SKM-1 (cell line): Measurements from ENCODE around the gene IGFBPL1.
"Not testable (repeated sequence)": the region's sequence is repeated elsewhere in the genome, so short reads cannot be mapped to it uniquely, and the experiment has no call there.

Experiments
- DNase-seq: peaks from one replicate; lab custom pipeline; 2025; ENCODE audit not compliant: unreplicated experiment; lab: John Stamatoyannopoulos, UW

Gene IGFBPL1

DNA sequence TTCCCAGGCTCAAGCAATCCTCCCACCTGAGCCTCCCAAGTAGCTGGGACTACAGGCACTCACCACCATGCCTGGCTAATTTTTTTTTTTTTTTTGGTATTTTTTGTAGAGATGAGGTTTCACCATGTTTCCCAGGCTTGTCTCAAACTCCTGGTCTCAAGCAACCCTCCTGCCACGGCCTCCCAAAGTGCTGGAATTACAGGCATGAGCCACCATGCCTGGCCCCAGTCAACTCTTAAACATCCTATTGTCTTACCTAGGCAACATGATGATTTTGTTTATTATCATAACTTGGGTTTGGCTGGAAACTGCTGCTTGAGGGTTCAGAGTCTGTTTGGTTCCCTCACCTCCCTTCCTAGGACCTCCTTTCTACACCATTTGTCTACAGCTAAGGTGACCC, 25.1 kb downstream of the IGFBPL1 start:
- DNase-seq, result not testable (repeated sequence)

GRCh38 chr9:38396371-38396671, 27.9 kb downstream of the IGFBPL1 start:
- DNase-seq, result no peak

GRCh38 chr9:38395653-38396370, 28.4 kb downstream of the IGFBPL1 start:
- no peak for DNase-seq

DNA sequence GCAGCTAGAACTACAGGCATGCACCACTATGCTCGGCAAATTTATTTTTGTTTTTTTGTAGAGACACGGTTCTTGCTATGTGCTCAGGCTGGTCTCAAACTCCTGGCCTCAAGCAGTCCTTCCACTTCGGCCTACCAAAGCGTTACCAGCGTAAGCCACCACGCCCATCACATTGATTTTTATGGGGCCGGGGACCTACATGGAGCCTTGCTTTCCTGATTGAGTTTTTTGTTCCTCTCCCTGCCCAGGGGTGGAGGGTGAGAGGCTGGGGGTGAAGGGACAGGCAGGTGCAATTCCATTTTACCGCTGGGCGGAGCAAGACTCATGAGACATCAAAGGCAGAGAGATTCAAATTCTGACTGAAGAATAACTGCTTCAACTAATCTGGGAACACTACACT, 29.8 kb downstream of the IGFBPL1 start:
- DNase-seq, result no peak

- no peak for DNase-seq
Measured at GRCh38 chr9:38393128-38393796, 31.0 kb downstream of the IGFBPL1 start.

DNA sequence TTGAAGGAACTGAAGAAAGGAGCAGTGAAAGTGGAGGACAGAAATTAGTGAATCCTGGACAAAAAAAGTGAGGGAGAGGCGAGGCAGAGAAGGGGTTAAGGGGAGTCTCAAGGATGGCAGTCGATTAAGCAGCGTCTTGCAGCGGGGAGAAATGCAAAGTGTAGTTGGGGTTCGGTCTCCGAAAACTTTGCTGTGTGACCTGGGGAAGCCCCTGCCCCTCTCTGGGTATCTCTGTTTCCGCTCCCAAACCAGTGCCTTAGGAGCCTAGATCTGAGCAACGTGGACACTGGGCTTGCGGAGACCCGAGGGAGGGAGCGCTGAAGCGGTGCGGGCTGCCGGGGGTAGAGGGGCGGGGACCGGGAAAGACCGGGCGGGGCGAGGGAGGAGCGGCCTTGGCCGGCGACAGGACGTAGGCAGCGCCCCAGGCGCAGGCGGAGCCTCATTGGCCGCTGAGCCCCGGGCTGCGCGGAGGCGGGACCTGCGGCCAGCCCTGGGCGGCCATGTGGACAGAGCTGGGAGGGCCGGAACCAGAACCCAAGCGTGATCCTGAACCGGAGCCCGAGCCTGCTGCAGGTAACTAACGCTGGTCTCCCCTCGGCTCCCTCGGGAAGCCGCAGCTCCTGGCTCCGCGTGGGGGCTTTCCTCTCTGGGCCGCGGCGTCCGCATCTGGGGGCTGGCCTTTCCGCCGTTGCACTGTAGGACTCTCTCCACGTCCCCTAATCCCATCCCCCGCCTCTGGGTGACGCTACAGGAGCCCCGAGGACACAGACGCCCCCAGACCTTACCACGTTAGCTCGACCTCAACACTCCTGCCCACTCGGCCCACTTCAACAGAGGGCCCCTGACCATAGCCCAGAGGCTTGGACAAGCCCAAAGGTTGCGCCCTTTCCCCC, 31.8 kb downstream of the IGFBPL1 start, which contains the start of gene ALDH1B1:
Gene ALDH1B1, plus strand, starts transcription at position 468 of the 893 bp plus-strand sequence. CDS start 3,047 bp downstream, outside the sequence.
- DNase-seq, result peak; percentile 77

DNA sequence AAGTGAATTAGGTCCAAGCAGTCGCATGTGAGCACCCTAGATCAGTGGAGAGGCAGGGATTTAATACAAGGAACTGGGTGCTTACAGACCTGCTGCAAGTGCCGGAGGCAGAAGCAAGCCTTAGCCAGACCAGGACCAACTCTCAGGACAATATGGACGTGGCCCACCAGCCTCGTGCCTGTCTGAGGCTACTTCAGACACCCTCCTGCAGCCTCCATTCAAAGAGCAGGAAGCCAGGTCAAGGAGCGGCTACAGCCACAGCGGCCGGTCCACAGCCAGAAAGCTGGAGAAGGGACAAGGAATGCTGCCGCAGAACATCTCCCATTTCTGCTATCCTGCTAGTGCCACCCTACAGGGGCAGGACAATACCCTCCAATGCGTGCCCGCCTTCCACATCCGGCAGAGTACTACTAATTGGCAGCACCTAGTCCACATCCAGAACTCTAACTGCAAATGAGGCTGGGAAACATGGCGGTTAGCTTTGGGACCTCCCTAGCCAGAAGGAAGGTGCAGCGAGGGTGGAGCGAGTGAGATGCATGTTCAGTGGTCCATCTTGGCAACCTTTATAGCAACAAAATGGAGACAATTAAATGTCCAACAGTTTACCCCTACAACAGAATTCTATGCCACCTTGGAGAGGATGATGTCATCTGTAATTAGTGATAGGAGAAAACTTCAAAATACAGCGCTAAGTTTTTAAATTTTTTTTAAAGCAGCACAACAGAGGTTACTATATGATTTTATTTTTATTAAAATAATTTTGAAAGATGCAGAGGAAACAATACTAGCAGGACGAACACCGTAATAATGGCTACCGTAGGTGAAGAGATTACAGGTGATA, 32.8 kb downstream of the IGFBPL1 start:
- DNase-seq, result no peak

GRCh38 chr9:38390851-38391250, 33.4 kb downstream of the IGFBPL1 start:
- no peak for DNase-seq

GRCh38 chr9:38390442-38390841, 33.8 kb downstream of the IGFBPL1 start:
- DNase-seq, result no peak

DNA sequence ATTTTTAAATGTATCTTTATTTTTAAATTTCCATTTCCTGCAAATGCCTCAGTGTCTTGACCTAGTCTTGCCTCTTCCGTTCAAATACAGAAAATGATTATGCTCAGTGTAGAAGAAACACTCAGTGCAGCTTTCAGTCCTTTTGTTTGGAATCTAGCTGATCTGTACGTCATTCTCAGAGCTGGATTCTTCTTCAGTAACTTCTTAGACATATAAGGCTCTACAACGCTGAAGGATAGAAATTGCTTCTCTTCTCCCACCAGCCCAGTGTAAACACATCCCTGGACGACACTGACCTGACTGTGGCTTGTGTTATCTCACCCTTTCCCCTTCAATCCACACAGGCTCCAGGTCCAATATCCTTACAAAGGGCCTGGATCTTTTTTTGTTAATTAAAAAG, 34.9 kb downstream of the IGFBPL1 start:
- DNase-seq, result no peak

DNA sequence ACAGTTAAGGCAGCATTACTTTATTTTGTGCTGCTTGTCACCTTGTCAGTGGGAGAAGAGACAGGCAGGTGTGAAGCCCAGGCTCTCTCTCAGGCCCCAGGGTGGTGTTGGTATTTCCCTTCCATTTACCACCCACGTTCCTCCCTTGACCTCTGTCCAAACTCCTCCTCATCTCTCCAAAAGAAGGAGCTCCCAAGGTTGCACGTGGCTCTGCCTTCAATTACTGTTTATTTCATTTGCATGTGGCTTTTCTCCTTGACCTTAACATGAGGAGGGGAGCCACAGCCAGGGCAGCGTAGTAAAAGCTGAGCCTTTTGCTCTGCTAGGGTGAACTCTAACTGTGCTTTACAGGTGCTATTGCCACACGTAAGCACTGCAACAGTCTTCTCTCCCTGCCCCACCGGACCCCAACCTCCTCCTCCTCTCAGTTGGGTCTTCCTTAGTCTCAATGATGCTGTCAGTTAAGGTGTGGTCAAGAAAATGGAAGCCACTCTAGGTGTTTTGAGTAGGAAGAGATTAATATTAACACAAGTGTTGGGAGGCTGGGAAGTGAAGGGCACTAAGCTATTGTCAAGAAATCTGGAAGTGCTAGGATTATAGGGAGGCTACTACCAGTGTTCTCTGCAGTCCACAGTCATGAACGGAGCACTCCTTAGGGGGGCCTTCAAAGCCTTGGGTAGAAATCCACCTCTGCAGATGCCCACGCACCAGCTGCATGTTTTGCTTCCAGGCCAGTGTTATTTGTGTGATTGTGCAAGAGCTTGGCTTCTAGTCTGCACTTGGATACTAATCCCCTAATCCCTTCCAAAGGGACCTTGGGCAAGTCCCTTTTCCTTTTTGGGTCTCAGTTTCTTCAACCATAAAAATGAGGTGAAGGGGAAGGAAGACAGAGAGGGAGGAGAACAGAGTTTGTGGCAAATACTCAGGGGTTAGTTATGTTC, 35.7 kb downstream of the IGFBPL1 start:
- DNase-seq, result no peak

GRCh38 chr9:38387751-38388150, 36.5 kb downstream of the IGFBPL1 start:
- DNase-seq, result no peak

GRCh38 chr9:38387066-38387465, 37.2 kb downstream of the IGFBPL1 start:
- no peak for DNase-seq

- DNase-seq, result no peak
Measured at GRCh38 chr9:38386319-38386895, 37.8 kb downstream of the IGFBPL1 start.

DNA sequence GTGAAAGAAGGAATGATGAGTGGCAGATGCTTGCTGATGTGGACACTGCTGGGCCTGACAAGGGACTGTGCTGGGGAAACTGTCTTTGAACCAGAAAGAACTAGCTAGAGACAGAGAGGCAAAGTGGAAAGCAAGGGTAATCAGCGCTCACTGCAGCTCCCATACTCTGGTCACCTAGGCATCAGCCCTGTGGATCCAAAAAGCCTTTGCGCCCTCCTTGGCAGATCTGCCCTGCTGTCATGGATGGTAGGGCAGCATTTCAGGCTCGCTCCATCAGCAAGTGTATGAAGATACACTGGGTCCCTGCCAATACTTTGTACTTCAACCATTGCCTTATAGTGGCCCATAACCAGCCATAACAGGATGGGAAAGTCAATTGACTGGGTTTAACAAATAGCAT, 38.4 kb downstream of the IGFBPL1 start:
- no peak for DNase-seq

GRCh38 chr9:38384990-38385848, 39.0 kb downstream of the IGFBPL1 start:
- no peak for DNase-seq

- DNase-seq, result no peak
Measured at GRCh38 chr9:38382141-38382540, 42.1 kb downstream of the IGFBPL1 start.

GRCh38 chr9:38380872-38381534, 43.3 kb downstream of the IGFBPL1 start:
- DNase-seq, result no peak
